Nephron progenitor cell (in vitro differentiated cells): ENCODE results near the gene GFRAL.
"Not testable (repeated sequence)": the region's sequence is repeated elsewhere in the genome, so short reads cannot be mapped to it uniquely, and the experiment has no call there.

Source experiments
- DNase-seq: peaks from one replicate; pipeline ENCODE4 v3.0.0; 2021
- H3K27ac Mint-ChIP-seq: 2 replicates; pipeline ENCODE4 v1.8.0; 2021; ENCODE audit warnings: mild to moderate bottlenecking, moderate library complexity, mixed read lengths
- H3K27me3 Mint-ChIP-seq: 2 replicates; pipeline ENCODE4 v1.8.0; 2021; ENCODE audit warnings: mild to moderate bottlenecking, low read depth, mixed read lengths; ENCODE audit not compliant: poor library complexity
- H3K36me3 Mint-ChIP-seq: 2 replicates; pipeline ENCODE4 v1.8.0; 2021; ENCODE audit warnings: low read depth, mixed read lengths
- H3K4me1 Mint-ChIP-seq: 2 replicates; pipeline ENCODE4 v1.8.0; 2021; ENCODE audit warnings: mixed read lengths
- H3K4me3 Mint-ChIP-seq: 2 replicates; pipeline ENCODE4 v1.8.0; 2021; ENCODE audit warnings: mild to moderate bottlenecking, moderate library complexity, mixed read lengths
- H3K9me3 Mint-ChIP-seq: 2 replicates; pipeline ENCODE4 v1.8.0; 2021; ENCODE audit warnings: mild to moderate bottlenecking, moderate library complexity, mixed read lengths
- CTCF ChIP-seq: fragments of 200-600 bp; sonication (generic); IDR thresholded peaks from 2 replicates; pipeline ENCODE4 v1.5.0; 2021; ENCODE audit warnings: antibody characterized with exemption

Gene GFRAL

DNA sequence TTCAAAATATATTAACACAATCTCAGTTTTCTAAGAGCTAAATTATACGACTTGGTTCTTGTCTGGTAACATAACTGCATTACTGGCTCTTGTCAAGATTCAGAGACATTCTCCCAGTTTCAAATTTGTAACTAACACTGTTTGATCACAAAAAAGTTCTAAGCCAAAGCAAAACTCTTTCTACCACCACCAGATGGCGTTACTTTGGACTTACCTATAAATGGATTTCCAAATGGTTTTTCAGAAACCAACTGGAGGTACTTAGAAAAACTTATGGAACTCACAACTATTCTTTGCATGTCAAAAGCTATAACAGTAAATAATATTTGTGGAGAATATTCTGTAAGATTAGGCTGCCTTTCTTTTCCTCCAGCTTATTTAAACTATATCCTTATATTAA is 34.2 kb upstream of the GFRAL start:
- H3K27ac Mint-ChIP-seq, result no peak overlapping the region
- H3K4me3 Mint-ChIP-seq, result no peak overlapping the region
- no peaks in the 10 kb centered on the region for H3K27me3 Mint-ChIP-seq
- TF ChIP-seq CTCF, result peak; percentile 22
- H3K36me3 Mint-ChIP-seq, result no peaks in the 10 kb centered on the region
- H3K9me3 Mint-ChIP-seq, result peaks cover 15% of the 10 kb centered on the region
- H3K4me1 Mint-ChIP-seq, result no peaks in the 10 kb centered on the region
- no peak for DNase-seq

DNA sequence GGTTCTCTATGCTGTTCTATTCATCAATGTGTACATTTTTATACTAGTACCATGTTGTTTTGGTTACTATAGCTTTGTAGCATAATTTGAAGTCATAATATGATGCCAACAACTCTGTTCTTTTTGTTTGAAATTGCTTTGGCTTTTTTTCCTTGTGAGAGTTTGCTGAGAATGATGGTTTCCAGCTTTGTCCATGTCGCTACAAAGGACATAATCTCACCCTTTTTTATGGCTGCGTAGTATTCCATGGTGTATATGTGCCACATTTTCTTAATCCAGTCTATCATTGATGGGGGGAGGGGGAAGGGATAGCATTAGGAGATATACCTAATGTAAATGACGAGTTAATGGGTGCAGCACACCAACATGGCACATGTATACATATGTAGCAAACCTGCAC is 30.1 kb upstream of the GFRAL start:
- not testable (repeated sequence) for H3K27me3 Mint-ChIP-seq, H3K36me3 Mint-ChIP-seq, DNase-seq, H3K4me1 Mint-ChIP-seq, H3K4me3 Mint-ChIP-seq, H3K27ac Mint-ChIP-seq
- peaks cover 15% of the 10 kb centered on the region for H3K9me3 Mint-ChIP-seq

GRCh38 chr6:55299286-55299985 is 27.8 kb upstream of the GFRAL start:
- no peak for TF ChIP-seq CTCF
- H3K36me3 Mint-ChIP-seq, result no peaks in the 10 kb centered on the region
- H3K27ac Mint-ChIP-seq, result no peak overlapping the region
- no peak overlapping the region for H3K4me3 Mint-ChIP-seq
- peaks cover 15% of the 10 kb centered on the region for H3K9me3 Mint-ChIP-seq
- DNase-seq, result no peak
- no peaks in the 10 kb centered on the region for H3K4me1 Mint-ChIP-seq
- H3K27me3 Mint-ChIP-seq, result no peaks in the 10 kb centered on the region

- H3K4me1 Mint-ChIP-seq, result no peaks in the 10 kb centered on the region
- H3K27ac Mint-ChIP-seq, result no peak overlapping the region
- peaks cover 4% of the 10 kb centered on the region for H3K9me3 Mint-ChIP-seq
- no peaks in the 10 kb centered on the region for H3K36me3 Mint-ChIP-seq
- no peaks in the 10 kb centered on the region for H3K27me3 Mint-ChIP-seq
- no peak for TF ChIP-seq CTCF
- DNase-seq, result no peak
- H3K4me3 Mint-ChIP-seq, result no peak overlapping the region
These were observed 22.5 kb upstream of the GFRAL start for GRCh38 chr6:55304747-55305146.

- peaks cover 3% of the 10 kb centered on the region for H3K27me3 Mint-ChIP-seq
- H3K4me1 Mint-ChIP-seq, result no peaks in the 10 kb centered on the region
- TF ChIP-seq CTCF, result no peak
- H3K9me3 Mint-ChIP-seq, result peaks cover 3% of the 10 kb centered on the region
- no peak overlapping the region for H3K4me3 Mint-ChIP-seq
- H3K27ac Mint-ChIP-seq, result no peak overlapping the region
- DNase-seq, result no peak
- no peaks in the 10 kb centered on the region for H3K36me3 Mint-ChIP-seq
These were observed 7.1 kb upstream of the GFRAL start for GRCh38 chr6:55319961-55320695.

DNA sequence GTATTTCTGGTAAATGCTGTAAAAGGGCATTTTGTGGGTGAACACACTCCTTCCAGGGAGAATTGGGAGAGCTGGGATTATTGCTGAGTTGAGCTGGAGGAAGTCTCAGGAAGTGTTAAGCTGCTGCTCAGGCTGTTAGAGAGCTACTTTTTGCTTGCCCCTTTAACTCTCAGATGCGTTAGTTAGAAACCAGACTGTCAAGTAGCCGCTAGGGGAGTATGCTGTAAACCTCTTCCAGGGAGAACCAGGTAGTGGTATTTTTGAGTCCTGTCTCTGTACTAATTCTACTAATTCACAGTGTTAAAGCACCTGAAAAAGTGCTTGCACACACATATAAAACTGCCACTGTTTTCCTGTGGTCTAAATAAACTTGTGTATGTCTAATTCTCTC is 6.6 kb upstream of the GFRAL start:
- no peak for TF ChIP-seq CTCF
- no peaks in the 10 kb centered on the region for H3K4me1 Mint-ChIP-seq
- H3K36me3 Mint-ChIP-seq, result no peaks in the 10 kb centered on the region
- H3K27ac Mint-ChIP-seq, result no peak overlapping the region
- H3K9me3 Mint-ChIP-seq, result peaks cover 3% of the 10 kb centered on the region
- peaks cover 3% of the 10 kb centered on the region for H3K27me3 Mint-ChIP-seq
- no peak overlapping the region for H3K4me3 Mint-ChIP-seq
- DNase-seq, result no peak
